ENCODE results near the gene NRG2. TPM values are rescaled to one million over a fixed set of nuclear protein-coding genes. Genes with fewer than 3 reads are reported as not detected.

The NRG2 gene
- polyA plus RNA-seq, 1 donor = 0.88 TPM

- no peak for DNase-seq
Observed at GRCh38 chr5:139812836-139813805, 230.0 kb downstream of the NRG2 start.

- DNase-seq = no peak
Observed at GRCh38 chr5:139812323-139812722, 230.8 kb downstream of the NRG2 start.

GRCh38 chr5:139811274-139811607 lies 231.9 kb downstream of the NRG2 start:
- no peak for DNase-seq

- DNase-seq = no peak
Observed at GRCh38 chr5:139810341-139811273, 232.5 kb downstream of the NRG2 start.

- no peak for DNase-seq
Observed at GRCh38 chr5:139809331-139809810, 233.7 kb downstream of the NRG2 start.

- DNase-seq = peak; percentile 43
Observed at GRCh38 chr5:139808481-139809330, 234.4 kb downstream of the NRG2 start.

GRCh38 chr5:139807647-139808030 lies 235.5 kb downstream of the NRG2 start:
- no peak for DNase-seq

- DNase-seq = no peak
Observed at GRCh38 chr5:139806726-139807646, 236.1 kb downstream of the NRG2 start.

GRCh38 chr5:139806111-139806510 lies 237.0 kb downstream of the NRG2 start:
- no peak for DNase-seq

GRCh38 chr5:139805545-139805944 lies 237.6 kb downstream of the NRG2 start:
- no peak for DNase-seq

- DNase-seq = no peak
Observed at GRCh38 chr5:139804800-139805397, 238.2 kb downstream of the NRG2 start.

GRCh38 chr5:139803978-139804377 lies 239.1 kb downstream of the NRG2 start:
- no peak for DNase-seq

- no peak for DNase-seq
Observed at GRCh38 chr5:139799359-139799758, 243.7 kb downstream of the NRG2 start.

GRCh38 chr5:139798883-139799282 lies 244.2 kb downstream of the NRG2 start:
- no peak for DNase-seq

- no peak for DNase-seq
Observed at GRCh38 chr5:139797856-139798510, 245.1 kb downstream of the NRG2 start.

GRCh38 chr5:139797335-139797734 lies 245.8 kb downstream of the NRG2 start:
- DNase-seq = no peak
